HG02642 (cell line): ENCODE results near the gene NBEA.

Experiments used
- ATAC-seq: cut with Tn5 transposase; IDR thresholded peaks from one replicate; pipeline ENCODE4 v1.9.1; 2021; ENCODE audit warnings: mild to moderate bottlenecking; ENCODE audit not compliant: unreplicated experiment, poor library complexity

NBEA gene

GRCh38 chr13:35687336-35687735 is 745.3 kb downstream of the NBEA start:
- no peak for ATAC-seq

GRCh38 chr13:35690581-35691207 is 748.6 kb downstream of the NBEA start:
- no peak for ATAC-seq

GRCh38 chr13:35693134-35693784 is 751.2 kb downstream of the NBEA start:
- no peak for ATAC-seq

- no peak for ATAC-seq
These were observed 752.0 kb downstream of the NBEA start for GRCh38 chr13:35694031-35694430.

GRCh38 chr13:35694549-35695447 is 752.7 kb downstream of the NBEA start:
- no peak for ATAC-seq

- no peak for ATAC-seq
These were observed 753.3 kb downstream of the NBEA start for GRCh38 chr13:35695448-35695770.

GRCh38 chr13:35697186-35697730 is 755.2 kb downstream of the NBEA start:
- no peak for ATAC-seq

- no peak for ATAC-seq
These were observed 757.0 kb downstream of the NBEA start for GRCh38 chr13:35698911-35699576.

- no peak for ATAC-seq
These were observed 757.9 kb downstream of the NBEA start for GRCh38 chr13:35699825-35700510.

- no peak for ATAC-seq
These were observed 758.6 kb downstream of the NBEA start for GRCh38 chr13:35700671-35701070.

GRCh38 chr13:35702316-35702715 is 760.2 kb downstream of the NBEA start:
- no peak for ATAC-seq

GRCh38 chr13:35703061-35703460 is 761.0 kb downstream of the NBEA start:
- ATAC-seq: no peak

GRCh38 chr13:35704331-35704730 is 762.3 kb downstream of the NBEA start:
- no peak for ATAC-seq

- ATAC-seq: no peak
These were observed 764.2 kb downstream of the NBEA start for GRCh38 chr13:35706281-35706680.

- ATAC-seq: no peak
These were observed 764.7 kb downstream of the NBEA start for GRCh38 chr13:35706721-35707120.

- no peak for ATAC-seq
These were observed 769.8 kb downstream of the NBEA start for GRCh38 chr13:35711909-35712308.

GRCh38 chr13:35712907-35713761 is 771.1 kb downstream of the NBEA start:
- no peak for ATAC-seq

- ATAC-seq: no peak
These were observed 772.1 kb downstream of the NBEA start for GRCh38 chr13:35714121-35714520.
